GM21360 (cell line): Measurements from ENCODE around the gene TVP23B.
"Not testable (repeated sequence)": the region's sequence is repeated elsewhere in the genome, so short reads cannot be mapped to it uniquely, and the experiment has no call there.

Source experiments
- ATAC-seq: cut with Tn5 transposase; IDR thresholded peaks from one replicate; pipeline ENCODE4 v1.9.1; 2021; ENCODE audit warnings: mild to moderate bottlenecking, moderate library complexity; ENCODE audit not compliant: unreplicated experiment

TVP23B gene

GRCh38 chr17:18786890-18787289 is 5.9 kb downstream of the TVP23B start:
- ATAC-seq = not testable (repeated sequence)

- not testable (repeated sequence) for ATAC-seq
Observed at GRCh38 chr17:18791402-18791801, 10.4 kb downstream of the TVP23B start.

- not testable (repeated sequence) for ATAC-seq
Observed at GRCh38 chr17:18794841-18795240, 13.9 kb downstream of the TVP23B start.

- not testable (repeated sequence) for ATAC-seq
Observed at GRCh38 chr17:18796887-18797286, 15.9 kb downstream of the TVP23B start.

GRCh38 chr17:18803458-18804245 is 22.7 kb downstream of the TVP23B start:
- not testable (repeated sequence) for ATAC-seq

- ATAC-seq = not testable (repeated sequence)
Observed at GRCh38 chr17:18815924-18816323, 34.9 kb downstream of the TVP23B start.

GRCh38 chr17:18816489-18817371 is 35.7 kb downstream of the TVP23B start:
- ATAC-seq = not testable (repeated sequence)

- not testable (repeated sequence) for ATAC-seq
Observed at GRCh38 chr17:18821430-18821829, 40.4 kb downstream of the TVP23B start.

- not testable (repeated sequence) for ATAC-seq
Observed at GRCh38 chr17:18827613-18828012, 46.6 kb downstream of the TVP23B start.

- no peak for ATAC-seq
Observed at GRCh38 chr17:18848501-18848900, 67.5 kb downstream of the TVP23B start.

GRCh38 chr17:18850679-18851078 is 69.7 kb downstream of the TVP23B start:
- no peak for ATAC-seq

- ATAC-seq = no peak
Observed at GRCh38 chr17:18851201-18851600, 70.2 kb downstream of the TVP23B start.

GRCh38 chr17:18854956-18855355 is 74.0 kb downstream of the TVP23B start:
- ATAC-seq = no peak

GRCh38 chr17:18855831-18856569 is 75.0 kb downstream of the TVP23B start:
- ATAC-seq = peak; percentile 66
